ENCODE data around the gene ITGA2B. TPM values are rescaled to one million over a fixed set of nuclear protein-coding genes. Genes with fewer than 3 reads are reported as not detected.

Gene ITGA2B
- total and polyA plus RNA-seq, 8 donors: 3.2 to 10.0 (median 8.0) TPM

GRCh38 chr17:44384823-44385286 is 4.6 kb downstream of the ITGA2B start:
- no peak for DNase-seq
- H3K27ac ChIP-seq: no peak overlapping the region

GRCh38 chr17:44384281-44384822 is 5.1 kb downstream of the ITGA2B start:
- Histone ChIP-seq H3K4me3 (peak overlapping the region in 1 of 2 donors; percentile 47), H3K9me3 (no peaks in the 10 kb centered on the region), H3K27me3 (peaks cover 0 to 49% of the 10 kb centered on the region in 2 donors), H3K27ac (no peak overlapping the region), H3K36me3 (no peaks in the 10 kb centered on the region), H3K4me1 (peaks cover 12 to 17% of the 10 kb centered on the region in 2 donors)
- DNase-seq (no peak), ATAC-seq (no peak)
- no peak for TF ChIP-seq CTCF (IDR thresholded peaks at IDR 0.05)
- intact Hi-C loops (cut with DNase I): no loop called here

More at GRCh38 chr17:44384823-44385286, 4.6 kb downstream of the ITGA2B start:
- no peaks in the 10 kb centered on the region for H3K9me3 ChIP-seq
- peak overlapping the region; percentile 46 to 47 for H3K4me3 ChIP-seq
- H3K27me3 ChIP-seq: peaks cover 0 to 49% of the 10 kb centered on the region in 2 donors
- H3K4me1 ChIP-seq: peaks cover 12 to 17% of the 10 kb centered on the region in 2 donors
- intact Hi-C loops (cut with DNase I): no loop called here
- TF ChIP-seq CTCF (IDR thresholded peaks at IDR 0.05): no peak
- no peaks in the 10 kb centered on the region for H3K36me3 ChIP-seq
- ATAC-seq: no peak

GRCh38 chr17:44383861-44384260 is 5.6 kb downstream of the ITGA2B start:
- Histone ChIP-seq H3K4me3 (no peak overlapping the region), H3K4me1 (peaks cover 12 to 17% of the 10 kb centered on the region in 2 donors), H3K27me3 (peaks cover 0 to 49% of the 10 kb centered on the region in 2 donors), H3K27ac (no peak overlapping the region), H3K36me3 (no peaks in the 10 kb centered on the region), H3K9me3 (no peaks in the 10 kb centered on the region)
- no peak for TF ChIP-seq CTCF (IDR thresholded peaks at IDR 0.05)
- DNase-seq (no peak), ATAC-seq (no peak)
- intact Hi-C loops (cut with DNase I): no loop called here

GRCh38 chr17:44383363-44383762 is 6.1 kb downstream of the ITGA2B start:
- peaks cover 12 to 17% of the 10 kb centered on the region in 2 donors for H3K4me1 ChIP-seq

GRCh38 chr17:44382917-44383316 is 6.5 kb downstream of the ITGA2B start:
- peaks cover 12 to 17% of the 10 kb centered on the region in 2 donors for H3K4me1 ChIP-seq
- TF ChIP-seq CTCF (IDR thresholded peaks at IDR 0.05): no peak
- no peaks in the 10 kb centered on the region for H3K36me3 ChIP-seq
- intact Hi-C loops (cut with DNase I): no loop called here
- H3K27me3 ChIP-seq: peaks cover 0 to 49% of the 10 kb centered on the region in 2 donors
- no peak overlapping the region for H3K27ac ChIP-seq
- ATAC-seq: no peak
- no peak for DNase-seq
- no peak overlapping the region for H3K4me3 ChIP-seq
- no peaks in the 10 kb centered on the region for H3K9me3 ChIP-seq

More at GRCh38 chr17:44383363-44383762, 6.1 kb downstream of the ITGA2B start:
- intact Hi-C loops (cut with DNase I): no loop called here
- no peak overlapping the region for H3K4me3 ChIP-seq
- peaks cover 0 to 49% of the 10 kb centered on the region in 2 donors for H3K27me3 ChIP-seq
- H3K36me3 ChIP-seq: no peaks in the 10 kb centered on the region
- DNase-seq (no peak), ATAC-seq (no peak)
- no peak for TF ChIP-seq CTCF (IDR thresholded peaks at IDR 0.05)
- no peaks in the 10 kb centered on the region for H3K9me3 ChIP-seq
- H3K27ac ChIP-seq: no peak overlapping the region
